Trophoblast cell (in vitro differentiated cells and primary cell): ENCODE results near the gene UTRN.
A peak's percentile ranks its signal among the peaks of the same experiment; 100 is the strongest.

Experiments
- DNase-seq, 2 donors: peaks; one replicate each; pipeline ENCODE4 v3.0.0-alpha.2; 2016
- H2AFZ ChIP-seq: 2 replicates; pipeline ENCODE4 v1.6.1; 2013; ENCODE audit warnings: low read length, moderate library complexity, mild to moderate bottlenecking; ENCODE audit not compliant: insufficient read depth, poor library complexity
- H2AK5ac ChIP-seq: 2 replicates; pipeline ENCODE4 v1.6.1; 2013; ENCODE audit warnings: mild to moderate bottlenecking, low read length
- H2BK120ac ChIP-seq: 2 replicates; pipeline ENCODE4 v1.6.1; 2013; ENCODE audit warnings: low read length, mild to moderate bottlenecking, moderate library complexity; ENCODE audit not compliant: insufficient read depth, poor library complexity
- H2BK12ac ChIP-seq: 2 replicates; pipeline ENCODE4 v1.6.1; 2013; ENCODE audit warnings: mild to moderate bottlenecking, low read length, moderate library complexity
- H2BK5ac ChIP-seq: 2 replicates; pipeline ENCODE4 v1.6.1; 2013; ENCODE audit warnings: low read length, low read depth, moderate library complexity, mild to moderate bottlenecking; ENCODE audit not compliant: poor library complexity
- H3K14ac ChIP-seq: 2 replicates; pipeline ENCODE4 v1.6.1; 2013; ENCODE audit warnings: mild to moderate bottlenecking, low read length
- H3K18ac ChIP-seq: 2 replicates; pipeline ENCODE4 v1.6.1; 2013; ENCODE audit warnings: mild to moderate bottlenecking, low read length
- H3K23ac ChIP-seq: 2 replicates; pipeline ENCODE4 v1.6.1; 2013; ENCODE audit warnings: low read length
- H3K27ac ChIP-seq: 2 replicates; pipeline ENCODE4 v1.5.1; 2013; ENCODE audit warnings: low read depth, mild to moderate bottlenecking, inconsistent platforms, low read length, moderate library complexity
- H3K27me3 ChIP-seq: 2 replicates; pipeline ENCODE4 v1.6.1; 2013; ENCODE audit warnings: inconsistent platforms, mild to moderate bottlenecking, low read length, moderate library complexity; ENCODE audit not compliant: insufficient read depth
- H3K36me3 ChIP-seq, 2 experiments: 1 replicate in 1 of 2; 2 replicates in 1 of 2; pipeline ENCODE4 v1.6.1; 2013; ENCODE audit warnings: low read length in 2 of 2, mild to moderate bottlenecking in 2 of 2, moderate library complexity in 1 of 2; ENCODE audit not compliant: insufficient read depth in 2 of 2, control insufficient read depth in 1 of 2
- H3K4ac ChIP-seq: 2 replicates; pipeline ENCODE4 v1.6.1; 2013; ENCODE audit warnings: low read depth, mild to moderate bottlenecking, low read length, moderate library complexity
- H3K4me1 ChIP-seq, 2 experiments: 1 replicate in 1 of 2; 2 replicates in 1 of 2; pipeline ENCODE4 v1.6.1; 2013; ENCODE audit warnings: low read length in 2 of 2, mild to moderate bottlenecking in 2 of 2, moderate library complexity in 1 of 2; ENCODE audit not compliant: insufficient read depth in 2 of 2, control insufficient read depth in 1 of 2
- H3K4me2 ChIP-seq: 2 replicates; pipeline ENCODE4 v1.6.1; 2013; ENCODE audit warnings: inconsistent platforms, mild to moderate bottlenecking, low read length, moderate library complexity
- H3K4me3 ChIP-seq: 2 replicates; pipeline ENCODE4 v1.5.1; 2013; ENCODE audit warnings: mild to moderate bottlenecking, low read depth, low read length, inconsistent platforms
- H3K79me1 ChIP-seq: one replicate; pipeline ENCODE4 v1.6.1; 2013; ENCODE audit warnings: low read length
- H3K79me2 ChIP-seq: 2 replicates; pipeline ENCODE4 v1.6.1; 2013; ENCODE audit warnings: low read length, mild to moderate bottlenecking; ENCODE audit not compliant: control insufficient read depth, insufficient read depth, poor library complexity
- H3K9ac ChIP-seq: 2 replicates; pipeline ENCODE4 v1.6.1; 2013; ENCODE audit warnings: mild to moderate bottlenecking, low read length
- H3K9me3 ChIP-seq: 2 replicates; pipeline ENCODE4 v1.6.1; 2013; ENCODE audit warnings: low read depth, mild to moderate bottlenecking, control low read depth, inconsistent platforms, low read length; ENCODE audit not compliant: insufficient read depth
- H4K12ac ChIP-seq: 2 replicates; pipeline ENCODE4 v1.6.1; 2013; ENCODE audit warnings: low read depth, mild to moderate bottlenecking, low read length, moderate library complexity
- H4K8ac ChIP-seq: 2 replicates; pipeline ENCODE4 v1.6.1; 2013; ENCODE audit warnings: low read depth, mild to moderate bottlenecking, low read length, moderate library complexity
- H4K91ac ChIP-seq: one replicate; pipeline ENCODE4 v1.6.1; 2013; ENCODE audit warnings: low read depth, mild to moderate bottlenecking, low read length, moderate library complexity
- WGBS: extraction: QIAGEN DNeasy Blood & Tissue Kit; methylation state at CpG from one replicate; pipeline ENCODE4 v1.1.7; 2013; ENCODE audit warnings: missing lambda C conversion rate; ENCODE audit not compliant: insufficient read length, insufficient coverage; ENCODE audit errors: extremely low coverage; 5-methylcytosine and 5-hydroxymethylcytosine counted together

Gene UTRN

DNA sequence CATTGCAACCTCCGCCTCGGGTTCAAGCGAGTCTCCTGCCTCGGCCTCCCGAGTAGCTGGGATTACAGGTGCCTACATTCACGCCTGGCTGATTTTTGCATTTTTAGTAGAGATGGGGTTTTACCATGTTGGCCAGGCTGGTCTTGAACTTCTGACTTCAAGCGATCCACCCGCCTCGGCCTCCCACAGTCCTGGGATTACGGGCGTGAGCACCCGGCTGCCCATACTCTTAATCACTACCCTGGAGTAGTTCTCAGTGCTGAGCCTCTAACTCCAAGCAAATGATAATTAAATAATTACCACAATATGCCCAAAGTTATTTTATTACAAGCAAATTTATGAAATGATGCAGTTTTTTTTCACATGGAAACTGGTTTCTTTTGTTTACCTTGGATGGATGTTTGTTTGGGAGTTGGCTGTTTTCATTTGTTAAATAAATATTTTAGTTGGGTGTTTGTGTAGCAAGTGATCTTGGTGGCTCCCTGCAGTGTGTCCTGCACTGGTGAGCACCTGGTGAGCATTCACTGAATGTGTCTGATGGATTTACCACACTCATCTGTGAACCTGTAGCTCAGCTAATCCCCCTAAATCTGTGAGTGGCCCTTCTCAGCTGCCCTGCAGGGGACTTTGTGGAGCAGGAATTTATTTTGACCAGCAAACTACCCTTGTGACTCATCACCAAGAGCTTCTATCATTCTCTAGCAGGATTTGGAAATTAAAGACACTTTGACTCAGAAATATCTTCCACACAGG, 36.9 kb downstream of the UTRN start:
- no peak overlapping the region for H2AK5ac ChIP-seq
- H3K4me3 ChIP-seq: no peak overlapping the region
- peaks cover 0 to 2% of the 10 kb centered on the region in 2 experiments for H3K36me3 ChIP-seq
- no peak overlapping the region for H4K91ac ChIP-seq
- H3K79me1 ChIP-seq: no peaks in the 10 kb centered on the region
- no peak overlapping the region for H3K27ac ChIP-seq
- H3K18ac ChIP-seq: no peak overlapping the region
- H2BK120ac ChIP-seq: no peak overlapping the region
- no peak overlapping the region for H2AFZ ChIP-seq
- peaks cover 2% of the 10 kb centered on the region for H3K79me2 ChIP-seq
- H3K4me1 ChIP-seq: peaks cover 0 to 5% of the 10 kb centered on the region in 2 experiments
- no peak overlapping the region for H3K4ac ChIP-seq
- no peak overlapping the region for H3K9ac ChIP-seq
- H2BK12ac ChIP-seq: no peak overlapping the region
- no peak for DNase-seq
- no peak overlapping the region for H3K23ac ChIP-seq
- H3K27me3 ChIP-seq: no peaks in the 10 kb centered on the region
- H3K14ac ChIP-seq: no peak overlapping the region
- H4K12ac ChIP-seq: no peak overlapping the region
- H2BK5ac ChIP-seq: no peak overlapping the region
- no CpG with 5 or more reads among the region's 12 CpGs for WGBS
- H3K9me3 ChIP-seq: no peaks in the 10 kb centered on the region
- H3K4me2 ChIP-seq: no peak overlapping the region
- no peak overlapping the region for H4K8ac ChIP-seq

DNA sequence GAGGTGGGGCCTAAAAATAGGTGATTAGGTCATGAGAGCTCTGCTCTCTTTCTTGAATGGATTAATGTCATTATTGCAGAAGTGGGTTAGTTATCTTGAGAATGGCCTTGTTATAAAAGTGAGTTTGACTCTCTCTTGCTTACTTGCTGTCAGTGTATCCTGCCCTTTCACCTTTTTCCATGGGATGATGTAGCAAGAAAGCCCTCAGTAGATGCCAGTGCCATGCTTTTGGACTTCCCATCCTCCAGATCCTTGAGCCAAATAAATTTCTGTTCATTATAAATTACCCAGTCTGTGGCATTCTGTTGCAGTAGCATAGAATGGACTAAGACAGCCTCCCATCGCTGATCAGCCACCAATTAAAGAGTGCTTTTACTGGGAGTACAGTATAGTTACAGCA, 40.1 kb downstream of the UTRN start:
- Histone ChIP-seq H3K4me2 (no peak overlapping the region), H3K4me3 (no peak overlapping the region), H3K79me2 (peaks cover 4% of the 10 kb centered on the region), H2AK5ac (no peak overlapping the region), H4K91ac (no peak overlapping the region), H3K27ac (no peak overlapping the region), H3K9me3 (no peaks in the 10 kb centered on the region), H2BK5ac (no peak overlapping the region), H2BK12ac (no peak overlapping the region), H3K4ac (no peak overlapping the region), H3K23ac (no peak overlapping the region), H2AFZ (no peak overlapping the region), H4K8ac (no peak overlapping the region), H2BK120ac (no peak overlapping the region), H3K27me3 (no peaks in the 10 kb centered on the region), H4K12ac (no peak overlapping the region), H3K9ac (no peak overlapping the region), H3K18ac (no peak overlapping the region), H3K79me1 (peaks cover 2% of the 10 kb centered on the region), H3K14ac (no peak overlapping the region), H3K36me3 (peaks cover 0 to 2% of the 10 kb centered on the region in 2 experiments), H3K4me1 (peaks cover 11 to 16% of the 10 kb centered on the region in 2 experiments)
- no CpG with 5 or more reads among the region's 1 CpG for WGBS
- no peak for DNase-seq

- Histone ChIP-seq H4K91ac (no peak overlapping the region), H3K4me1 (peaks cover 11 to 20% of the 10 kb centered on the region in 2 experiments), H2BK12ac (no peak overlapping the region), H3K9ac (no peak overlapping the region), H3K18ac (no peak overlapping the region), H3K79me1 (peaks cover 2% of the 10 kb centered on the region), H3K4me2 (no peak overlapping the region), H3K27ac (no peak overlapping the region), H3K9me3 (no peaks in the 10 kb centered on the region), H2BK5ac (no peak overlapping the region), H3K27me3 (no peaks in the 10 kb centered on the region), H4K8ac (no peak overlapping the region), H2AFZ (no peak overlapping the region), H2AK5ac (no peak overlapping the region), H3K36me3 (no peaks in the 10 kb centered on the region), H3K23ac (no peak overlapping the region), H3K14ac (no peak overlapping the region), H2BK120ac (no peak overlapping the region), H3K79me2 (peaks cover 2% of the 10 kb centered on the region), H3K4ac (no peak overlapping the region), H3K4me3 (no peak overlapping the region), H4K12ac (no peak overlapping the region)
- WGBS: no CpG with 5 or more reads among the region's 4 CpGs
- no peak for DNase-seq
Observed at GRCh38 chr6:144326393-144326792, 41.3 kb downstream of the UTRN start.

DNA sequence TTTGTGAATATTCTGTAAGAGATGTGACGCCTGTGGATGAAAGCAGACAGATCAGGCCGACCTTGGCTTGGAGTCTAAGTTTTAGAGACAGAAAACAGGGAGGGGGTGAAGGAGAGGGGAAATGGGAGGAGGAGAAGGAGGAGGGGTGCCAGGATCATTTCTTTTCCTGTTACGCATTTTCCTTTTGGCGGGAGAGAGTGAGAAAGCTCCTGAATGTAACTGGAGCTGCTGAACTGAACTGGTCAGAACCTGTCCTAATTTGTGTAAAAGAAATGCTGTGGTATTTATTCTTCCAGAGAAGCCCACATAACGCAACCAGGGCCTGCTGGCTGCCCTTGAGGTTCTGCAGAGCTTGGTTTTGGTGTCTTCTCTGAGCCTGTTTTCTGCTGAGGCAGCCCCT, 41.9 kb downstream of the UTRN start:
- Histone ChIP-seq H3K79me2 (peaks cover 2% of the 10 kb centered on the region), H2AK5ac (no peak overlapping the region), H4K12ac (no peak overlapping the region), H3K27me3 (no peaks in the 10 kb centered on the region), H3K27ac (no peak overlapping the region), H3K36me3 (no peaks in the 10 kb centered on the region), H2AFZ (no peak overlapping the region), H4K91ac (no peak overlapping the region), H3K23ac (no peak overlapping the region), H3K79me1 (peaks cover 2% of the 10 kb centered on the region), H3K9ac (no peak overlapping the region), H3K4me2 (no peak overlapping the region), H2BK12ac (no peak overlapping the region), H4K8ac (no peak overlapping the region), H2BK120ac (no peak overlapping the region), H3K9me3 (no peaks in the 10 kb centered on the region), H3K4me3 (no peak overlapping the region), H3K14ac (no peak overlapping the region), H3K18ac (no peak overlapping the region), H3K4ac (no peak overlapping the region), H2BK5ac (no peak overlapping the region), H3K4me1 (peaks cover 15 to 27% of the 10 kb centered on the region in 2 experiments)
- peak in 1 of 2 donors; percentile 29 for DNase-seq
- no CpG with 5 or more reads among the region's 5 CpGs for WGBS
